ENCODE measurements around the gene PAXX.

The PAXX gene

DNA sequence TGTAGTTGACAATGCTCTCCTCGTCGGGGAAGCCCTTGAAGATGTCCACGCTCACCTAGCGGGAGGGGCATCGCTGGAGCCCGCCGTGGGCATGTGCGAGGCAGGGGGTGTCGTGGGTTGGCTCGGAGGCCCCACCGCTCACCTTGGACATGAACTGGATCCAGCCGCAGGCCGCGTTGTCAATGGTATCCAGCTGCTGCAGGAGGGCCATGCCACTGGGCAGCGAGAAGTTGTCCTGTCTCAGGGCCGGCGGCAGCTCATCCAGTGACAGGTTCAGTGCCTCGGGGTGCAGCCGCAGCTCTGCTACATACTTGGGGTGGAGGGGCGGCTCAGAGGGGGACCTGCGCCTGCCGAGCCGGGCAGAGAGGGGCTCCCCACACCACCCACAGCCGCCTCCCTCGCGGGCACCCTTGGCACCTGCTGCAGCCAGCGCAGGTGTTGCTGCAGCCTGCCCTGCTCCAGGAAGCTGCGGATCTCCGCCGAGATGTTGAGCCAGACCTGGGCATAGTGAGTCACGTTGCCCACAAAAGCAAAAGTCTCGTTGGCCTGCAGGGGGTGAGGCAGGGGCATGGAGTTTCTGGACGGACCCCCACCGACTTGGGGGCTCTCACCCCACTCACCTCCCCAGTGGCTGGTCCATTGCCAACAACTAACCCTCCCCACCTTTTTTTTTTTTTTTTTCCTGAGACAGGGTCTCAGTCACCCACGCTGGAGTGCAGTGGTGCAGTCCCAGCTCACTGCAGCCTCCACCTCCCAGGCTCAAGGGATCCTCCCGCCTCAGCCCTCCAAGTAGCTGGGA lies 26.7 kb downstream of the PAXX start:
- no peak for DNase-seq (ENCODE audit: low spot score)

DNA sequence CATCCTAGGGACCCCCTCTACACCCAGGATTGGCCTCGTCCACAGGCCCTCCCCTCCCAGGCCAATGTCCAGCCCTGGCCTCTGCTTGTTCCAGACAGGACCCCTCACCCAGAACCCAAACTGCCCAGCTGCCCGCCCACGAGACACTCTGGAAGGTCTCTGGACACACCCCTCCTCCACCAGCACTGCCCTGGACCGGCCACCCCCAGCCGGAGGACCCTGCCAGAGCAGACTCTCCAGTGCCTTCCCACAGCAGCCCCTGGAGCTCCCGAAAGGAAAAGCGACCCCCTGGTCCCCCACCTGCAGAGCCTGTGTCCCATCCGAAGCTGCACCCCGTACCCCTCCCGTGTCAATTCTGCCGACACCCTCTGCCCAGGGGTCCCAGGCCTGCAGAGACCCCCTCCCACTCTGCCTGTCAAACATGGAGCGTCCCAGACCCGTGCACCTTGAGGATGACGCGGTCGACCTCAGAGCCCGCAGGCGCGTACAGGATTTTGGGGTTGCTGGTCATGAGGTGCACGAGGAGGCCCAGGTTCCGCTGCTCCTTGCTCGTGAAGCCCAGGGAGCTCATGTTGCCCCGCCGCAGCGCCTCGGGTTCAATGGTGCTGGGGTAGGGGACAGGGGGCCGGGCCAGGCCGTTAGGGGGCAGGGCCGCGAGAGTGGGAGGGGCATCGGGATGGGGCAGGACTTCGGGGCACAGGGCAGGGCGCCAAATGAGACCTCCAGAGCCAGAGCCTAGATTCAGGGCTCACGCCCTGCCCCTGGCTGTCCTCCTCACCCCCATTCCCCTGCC lies 27.9 kb downstream of the PAXX start:
- no peak for DNase-seq (ENCODE audit: low spot score)

DNA sequence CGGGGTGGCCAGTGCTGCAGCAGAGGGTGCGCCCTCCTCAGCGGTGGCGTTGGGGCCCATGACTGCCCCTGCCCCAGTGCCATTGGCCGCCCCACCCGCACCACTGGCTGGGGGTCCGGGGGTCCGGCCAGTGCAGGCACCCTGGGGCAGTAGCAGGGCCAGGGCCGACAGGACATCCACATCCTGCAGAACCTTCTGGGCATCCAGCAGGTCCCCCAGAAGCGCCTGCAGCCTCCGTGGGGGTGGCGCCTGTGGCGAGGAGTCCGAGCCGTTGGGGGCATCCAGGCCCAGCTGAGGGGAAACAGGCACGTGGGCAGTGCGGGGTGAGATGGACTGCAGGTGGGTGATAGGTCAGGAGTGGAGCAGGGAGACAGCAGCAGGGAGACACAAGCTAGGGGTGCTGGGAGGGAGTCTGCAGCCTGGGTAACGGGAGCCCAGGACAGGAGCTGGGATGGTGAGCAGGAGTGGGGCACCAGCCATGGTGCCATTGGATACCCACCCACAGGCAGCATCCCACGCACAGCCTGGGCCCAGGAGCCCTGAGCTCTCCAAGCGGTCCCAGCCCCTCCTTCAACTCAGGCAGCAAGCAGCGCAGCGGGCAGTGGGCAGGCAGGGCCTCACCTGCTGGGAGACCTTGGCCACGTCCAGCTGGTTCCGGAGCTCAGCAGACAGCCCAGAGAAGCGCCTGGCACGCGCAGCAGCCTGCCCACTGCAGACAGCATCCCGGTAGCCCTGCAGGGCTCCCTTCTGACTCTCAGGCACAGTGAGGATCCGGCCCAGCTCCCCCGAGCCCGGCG lies 28.7 kb downstream of the PAXX start:
- no peak for DNase-seq (ENCODE audit: low spot score)

DNA sequence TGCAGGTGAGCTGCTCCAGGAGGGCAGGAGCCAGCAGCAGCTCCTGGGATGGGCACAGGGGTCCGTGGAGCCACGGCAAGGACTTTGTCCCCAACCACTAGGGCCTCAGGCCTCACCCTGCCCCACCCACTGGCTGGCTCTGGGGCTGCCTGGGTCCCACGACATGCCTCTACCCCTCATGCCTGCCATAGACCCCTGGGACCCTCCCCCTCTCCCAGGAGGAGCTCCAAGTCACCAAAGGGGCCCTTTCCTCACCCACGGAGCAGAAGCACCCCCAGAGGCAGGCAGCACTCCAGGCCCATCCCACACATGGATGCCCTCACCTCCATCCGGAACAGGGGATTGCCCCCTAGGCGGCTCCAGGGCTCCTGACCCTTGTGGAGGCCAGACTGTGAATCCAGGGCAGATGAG lies 29.4 kb downstream of the PAXX start:
- DNase-seq (ENCODE audit: low spot score) = no peak

DNA sequence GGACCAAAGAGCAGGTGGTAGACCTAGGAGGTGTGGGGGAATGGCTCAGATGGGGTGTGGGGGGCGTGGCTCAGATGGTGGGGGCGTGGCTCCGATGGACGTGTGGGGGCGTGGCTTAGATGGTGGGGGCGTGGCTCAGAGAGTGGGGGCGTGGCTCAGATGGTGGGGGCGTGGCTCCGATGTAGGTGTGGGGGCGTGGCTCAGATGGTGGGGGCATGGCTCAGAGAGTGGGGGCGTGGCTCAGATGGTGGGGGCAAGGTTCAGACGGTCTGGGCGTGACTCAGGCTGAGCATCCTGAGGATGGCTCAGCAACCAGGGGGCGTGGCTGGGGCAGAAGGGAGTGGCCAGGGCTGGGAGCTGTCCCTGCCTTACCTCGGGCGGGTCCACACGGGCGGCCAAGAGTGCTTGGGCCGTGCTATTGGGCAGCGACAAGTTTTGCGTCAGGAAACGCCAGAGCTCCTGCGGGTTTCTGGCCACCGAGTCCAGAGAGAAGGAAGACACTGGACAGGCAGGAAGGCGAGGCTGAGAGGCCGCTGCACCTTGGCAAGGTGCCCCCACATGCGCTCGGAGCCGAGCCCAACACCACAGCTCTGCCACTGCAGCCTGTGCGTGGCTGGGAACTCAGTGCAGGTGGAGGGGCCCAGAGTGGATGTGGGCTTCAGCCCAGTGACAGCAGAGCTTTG lies 29.9 kb downstream of the PAXX start:
- peak; percentile 73 for DNase-seq (ENCODE audit: low spot score)

DNA sequence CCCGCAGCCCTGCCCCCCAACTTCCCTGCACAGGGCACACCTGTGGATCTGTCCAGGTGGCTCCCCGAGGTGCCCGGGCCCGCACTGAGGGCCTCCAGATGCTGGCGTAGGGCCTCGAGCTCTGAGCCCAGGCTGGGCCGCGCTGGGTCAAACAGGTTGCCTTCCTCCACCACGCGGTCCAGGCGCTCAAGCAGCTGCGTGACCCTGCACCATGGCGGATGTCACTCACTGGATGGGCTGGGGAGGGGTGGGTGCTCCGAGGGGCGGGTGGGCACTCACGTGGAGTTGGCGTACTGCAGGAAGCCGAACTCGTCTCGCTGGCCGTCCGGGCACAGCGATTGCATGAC lies 30.4 kb downstream of the PAXX start:
- no peak for DNase-seq (ENCODE audit: low spot score)

DNA sequence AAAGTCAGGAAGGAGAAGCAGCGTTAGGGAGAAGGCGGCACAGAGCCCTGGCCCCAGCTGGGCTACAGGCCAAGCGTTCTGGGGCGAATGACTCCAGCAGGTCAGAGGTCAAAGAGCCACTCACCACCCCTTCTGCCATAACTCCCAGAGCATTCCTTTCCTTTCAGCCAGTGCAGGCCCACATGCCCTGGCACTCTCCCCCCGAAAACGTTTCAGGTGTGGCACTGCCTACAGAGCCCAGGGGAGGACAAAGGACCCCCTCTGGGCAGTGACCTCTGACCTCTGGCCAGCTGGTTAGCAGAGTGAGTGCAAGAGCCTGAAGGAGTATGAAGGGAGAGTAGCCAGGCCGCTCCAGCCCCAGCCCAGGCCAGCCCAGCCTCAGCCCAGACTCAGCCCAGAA lies 30.9 kb downstream of the PAXX start:
- DNase-seq (ENCODE audit: low spot score) = no peak

DNA sequence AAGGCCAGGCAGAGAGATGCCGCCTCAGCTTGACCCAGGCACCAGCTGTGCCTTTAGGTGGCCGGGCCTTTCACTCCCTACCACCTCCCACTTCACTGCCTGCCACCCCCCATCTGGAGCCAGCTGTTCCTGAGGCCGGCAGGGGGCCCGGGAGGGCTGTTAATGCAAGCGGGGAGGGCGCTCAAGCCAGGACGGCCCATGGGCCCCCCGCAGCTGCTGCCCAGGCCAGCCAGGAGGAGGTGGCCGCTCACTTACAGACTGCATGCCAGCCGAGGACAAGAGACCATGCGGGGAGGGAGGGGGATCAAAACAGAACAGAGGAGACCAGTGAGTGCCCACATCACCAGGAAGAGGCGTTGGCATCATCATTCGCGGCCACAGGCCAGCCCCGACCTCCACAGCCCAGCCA lies 31.4 kb downstream of the PAXX start:
- DNase-seq (ENCODE audit: low spot score) = no peak

DNA sequence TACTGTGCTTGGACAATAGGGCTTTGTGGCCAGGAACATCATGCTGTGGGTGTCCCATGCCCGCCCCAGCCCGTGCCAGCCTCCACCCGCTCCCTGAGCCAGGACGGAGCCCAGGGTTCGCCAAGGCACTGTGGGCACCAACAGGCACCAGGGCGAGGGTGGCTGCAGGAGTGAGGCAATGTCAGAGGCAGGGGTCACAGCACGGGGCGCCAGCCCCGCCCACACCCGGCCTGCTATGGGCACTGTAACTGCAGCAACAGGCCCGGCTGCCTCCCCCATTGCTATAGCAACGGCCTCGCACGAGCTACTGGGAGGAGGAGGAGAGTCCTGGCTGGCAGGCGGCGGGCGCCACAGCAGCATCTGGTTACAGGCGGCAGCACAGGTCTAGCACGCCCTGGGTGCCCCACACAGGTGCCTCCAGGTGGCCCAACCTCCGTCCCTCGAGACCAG lies 33.3 kb downstream of the PAXX start:
- DNase-seq (ENCODE audit: low spot score) = no peak

DNA sequence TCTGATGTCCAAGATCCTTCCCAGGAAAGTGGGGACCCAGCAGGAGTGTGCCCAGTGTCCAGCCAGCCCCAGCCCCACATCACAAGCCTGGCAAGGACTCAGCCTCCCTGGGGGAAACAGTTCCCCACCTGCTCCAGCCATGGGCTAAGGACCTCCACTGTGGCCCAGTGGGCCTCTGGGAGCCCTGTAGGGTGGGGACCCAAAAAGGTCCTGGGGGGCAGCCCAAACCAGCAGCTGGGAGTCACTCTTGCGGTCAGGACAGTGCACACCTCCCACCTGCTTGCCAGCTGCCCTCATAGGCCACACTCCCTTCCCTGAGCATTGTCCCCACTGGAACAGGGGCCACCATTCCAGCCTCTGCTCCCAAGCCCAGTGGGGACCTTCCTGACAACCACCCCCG lies 34.2 kb downstream of the PAXX start:
- no peak for DNase-seq (ENCODE audit: low spot score)

DNA sequence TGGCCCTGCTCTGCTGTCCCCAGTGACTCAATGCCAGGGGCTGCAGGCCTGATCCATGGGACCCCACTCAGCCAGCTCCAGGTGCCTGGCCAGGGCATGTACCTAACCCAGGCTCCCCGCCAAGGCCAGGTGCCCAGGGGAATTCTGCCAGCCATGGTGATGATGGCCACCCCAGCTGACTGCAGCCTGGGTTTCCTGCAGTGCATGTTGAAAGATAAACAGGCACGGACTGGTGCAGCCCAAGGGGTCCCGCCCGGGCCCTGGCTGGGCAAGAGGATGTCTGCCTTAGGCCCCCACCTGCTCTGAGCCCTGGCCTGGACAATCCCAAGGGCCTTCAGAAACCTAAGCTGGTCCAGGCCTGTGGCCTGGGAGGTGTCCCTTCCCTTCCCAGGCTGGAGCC lies 34.6 kb downstream of the PAXX start:
- no peak for DNase-seq (ENCODE audit: low spot score)

DNA sequence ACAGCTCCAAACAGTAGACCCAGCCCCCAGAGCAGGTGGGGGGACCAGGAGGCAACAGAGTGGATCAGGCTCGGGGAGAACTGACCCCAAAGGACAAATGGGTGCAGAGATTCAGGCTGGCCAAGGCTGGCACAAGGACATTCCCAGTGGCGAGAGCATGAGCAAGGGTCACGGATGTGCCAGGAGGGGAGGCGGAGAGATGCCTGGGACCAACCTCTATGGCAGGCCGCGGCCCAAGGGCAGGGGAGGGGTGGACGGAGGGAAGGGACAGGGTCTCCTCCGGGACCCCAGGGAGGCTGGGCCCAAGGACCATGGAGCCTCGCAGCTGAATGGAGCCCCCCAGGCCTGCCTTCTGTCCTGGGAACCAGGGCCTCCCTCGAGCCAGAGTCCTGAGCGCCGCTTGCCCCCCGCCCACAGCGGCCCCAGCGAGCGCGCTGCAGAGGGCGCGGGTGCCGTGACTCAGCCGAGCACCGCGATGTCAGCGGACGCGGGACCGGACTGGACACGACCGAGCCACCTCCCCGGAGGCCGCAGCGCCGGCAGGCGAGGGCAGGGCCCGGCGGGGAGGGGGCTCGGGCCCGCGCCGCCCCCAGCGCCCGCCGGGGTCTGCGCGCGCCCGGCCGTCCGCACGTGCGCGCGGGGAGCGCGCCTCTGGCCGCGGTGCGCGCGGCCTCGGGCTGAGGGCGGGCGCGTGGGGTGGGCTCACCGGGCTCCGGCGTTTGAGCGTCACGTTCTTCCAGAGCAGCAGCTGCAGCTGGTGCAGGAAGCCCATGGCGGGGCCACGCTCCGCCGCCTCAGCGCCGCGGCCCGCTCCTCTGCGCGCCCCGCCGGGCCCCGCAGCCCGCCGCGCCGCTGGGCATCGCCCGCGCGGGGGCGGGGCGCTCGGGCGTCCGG lies 35.4 kb downstream of the PAXX start, which contains the start of gene ABCA2:
Gene ABCA2 (minus strand): TSS at position 869 of the 894 bp plus-strand sequence. CDS start 97 bp downstream, at position 772.
- peak; percentile 50 for DNase-seq (ENCODE audit: low spot score)

DNA sequence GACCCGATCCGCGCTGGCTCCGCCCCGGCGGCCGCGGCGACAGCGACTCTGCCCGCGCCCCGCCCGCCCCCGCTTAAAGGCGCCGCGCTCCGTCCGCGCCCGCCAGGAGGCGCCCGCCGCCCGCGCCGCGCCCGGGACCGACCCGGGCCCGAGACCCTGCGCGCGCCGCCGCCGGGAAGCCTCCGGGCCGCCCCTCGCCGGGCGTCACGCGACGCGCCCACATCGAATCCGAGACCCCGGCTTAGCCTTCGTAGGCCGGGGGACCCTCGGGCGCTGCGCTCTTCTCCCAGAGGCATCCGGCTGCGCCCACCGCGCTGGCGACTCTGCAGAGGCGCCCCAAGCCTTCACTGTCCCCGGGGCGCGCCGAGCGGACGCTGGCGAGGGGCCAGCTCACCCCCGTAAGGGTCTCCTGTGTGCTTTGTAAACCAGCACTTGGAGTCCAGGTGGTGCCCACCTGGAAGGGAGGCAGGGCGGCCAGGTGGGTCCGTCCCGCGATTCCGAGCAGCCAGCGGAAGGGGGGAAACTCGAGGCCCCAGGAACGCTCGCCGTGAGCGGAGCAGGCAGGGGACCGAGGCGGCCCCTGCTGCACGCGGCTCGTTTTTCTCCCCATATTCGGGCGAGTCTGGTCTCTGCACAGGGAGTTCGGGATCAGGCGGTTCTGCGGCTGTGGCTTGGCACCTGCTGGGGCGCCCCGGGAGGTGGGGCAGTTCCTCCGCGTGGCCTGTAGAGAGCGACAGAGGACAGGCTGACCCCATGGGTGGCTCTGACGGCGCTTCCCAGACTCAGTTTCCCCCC lies 36.2 kb downstream of the PAXX start:
- DNase-seq (ENCODE audit: low spot score) = peak; percentile 91

DNA sequence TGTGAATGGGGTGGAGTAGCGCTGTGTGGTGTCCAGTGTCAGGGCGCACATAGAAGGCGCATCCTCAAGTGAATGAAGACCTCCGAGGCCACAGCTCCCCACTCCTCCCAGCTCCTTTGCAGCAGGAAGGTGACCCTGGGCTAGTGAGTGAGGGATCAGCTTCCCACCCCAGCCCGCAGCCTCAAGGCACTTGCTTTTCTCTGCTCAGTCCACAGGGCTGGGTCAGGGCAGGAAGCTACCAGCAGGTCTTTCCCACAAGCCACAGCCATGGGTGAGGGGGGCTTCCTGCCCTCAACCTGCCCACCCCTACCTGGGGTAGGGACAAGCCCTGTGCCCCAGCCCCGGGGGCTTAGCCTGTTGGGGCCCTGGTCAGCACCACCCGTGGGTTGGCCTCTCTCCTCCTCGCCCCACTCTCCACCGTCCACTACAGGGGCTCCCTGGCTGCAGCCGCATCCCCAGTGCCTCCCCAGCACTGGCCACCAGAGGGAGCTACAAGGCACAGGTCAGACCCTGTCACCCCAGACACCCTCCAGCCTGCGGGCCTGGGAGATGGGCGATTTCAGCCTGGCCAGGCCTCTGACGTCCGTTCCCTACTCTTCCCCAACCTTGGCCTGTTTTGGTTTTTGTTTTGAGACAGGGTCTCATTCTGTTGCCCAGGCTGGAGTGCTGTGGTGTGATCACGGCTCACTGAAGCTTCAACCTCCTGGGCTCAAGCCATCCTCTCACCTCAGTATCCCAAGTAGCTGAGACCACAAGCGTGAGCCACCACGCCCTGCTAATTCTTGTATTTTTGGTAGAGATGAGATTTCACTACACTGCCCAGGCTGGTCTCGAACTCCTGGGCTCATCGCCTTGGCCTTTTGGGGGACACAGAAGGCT lies 37.1 kb downstream of the PAXX start:
- DNase-seq (ENCODE audit: low spot score) = peak; percentile 84

DNA sequence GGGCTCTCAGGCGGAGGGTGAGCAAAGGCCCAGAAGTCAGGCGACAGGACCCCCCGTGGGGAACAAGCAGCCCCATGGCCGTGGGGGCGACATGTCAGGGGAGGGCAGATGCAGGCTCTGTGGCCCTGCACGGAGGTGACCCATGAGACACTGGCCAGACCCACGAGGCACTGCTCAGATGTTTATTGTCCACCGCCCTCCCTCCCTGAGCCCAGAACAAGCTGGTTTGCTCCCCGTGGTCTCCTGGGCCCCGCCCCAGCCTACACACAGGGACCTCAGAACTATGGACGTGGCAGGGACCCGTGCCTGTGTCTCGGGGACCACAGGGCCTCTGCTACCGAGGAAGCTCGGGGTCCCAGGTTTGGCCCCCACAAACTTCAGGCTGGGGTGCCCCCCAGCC lies 37.8 kb downstream of the PAXX start:
- no peak for DNase-seq (ENCODE audit: low spot score)

DNA sequence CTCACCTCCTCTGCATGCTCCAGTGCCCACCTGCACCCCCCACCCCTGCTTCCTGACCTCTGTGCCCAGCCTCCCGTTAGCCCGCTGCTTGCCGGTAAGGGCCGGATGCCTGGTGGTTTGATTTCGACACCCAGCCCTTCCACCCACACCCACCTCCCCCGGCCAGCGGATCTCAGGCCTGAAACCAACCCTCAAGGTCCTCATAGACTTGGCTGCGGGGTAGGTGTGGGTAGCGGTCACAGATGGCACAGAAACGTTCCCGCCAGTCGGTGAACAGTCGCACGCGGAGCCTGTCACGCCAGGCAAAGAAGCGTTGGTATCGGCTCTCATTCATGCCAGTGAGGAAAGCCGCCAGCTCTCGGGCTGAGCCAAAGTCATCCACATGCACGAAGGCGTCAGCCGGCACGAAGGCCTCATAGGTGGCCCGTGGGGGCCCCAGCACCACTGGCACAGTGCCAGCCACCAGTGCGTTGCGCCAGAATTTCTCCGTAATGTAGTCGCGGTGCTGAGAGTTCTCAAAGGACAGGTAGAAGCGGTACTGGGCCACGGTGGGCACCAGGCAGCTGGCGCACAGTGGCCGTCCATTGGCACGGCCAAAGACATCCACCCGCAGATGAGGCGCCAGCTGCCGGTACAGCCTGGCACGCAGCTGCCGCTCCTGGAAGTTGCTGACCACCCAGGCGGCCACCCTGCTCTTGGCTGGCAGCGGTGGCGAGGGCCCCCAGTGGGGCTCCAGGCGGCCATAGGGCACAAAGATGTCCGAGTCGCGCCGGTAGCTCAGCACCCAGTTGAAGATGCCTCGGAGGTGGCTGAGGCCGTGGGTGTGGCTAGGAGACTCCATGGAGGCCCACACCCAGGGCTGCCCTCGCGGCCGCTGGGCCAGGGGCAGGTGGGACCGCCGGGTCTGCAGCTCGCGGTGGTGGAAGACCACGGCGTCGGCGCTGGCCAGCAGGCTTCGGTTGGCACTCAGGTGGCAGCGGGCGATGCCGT lies 38.6 kb downstream of the PAXX start:
- no peak for DNase-seq (ENCODE audit: low spot score)

DNA sequence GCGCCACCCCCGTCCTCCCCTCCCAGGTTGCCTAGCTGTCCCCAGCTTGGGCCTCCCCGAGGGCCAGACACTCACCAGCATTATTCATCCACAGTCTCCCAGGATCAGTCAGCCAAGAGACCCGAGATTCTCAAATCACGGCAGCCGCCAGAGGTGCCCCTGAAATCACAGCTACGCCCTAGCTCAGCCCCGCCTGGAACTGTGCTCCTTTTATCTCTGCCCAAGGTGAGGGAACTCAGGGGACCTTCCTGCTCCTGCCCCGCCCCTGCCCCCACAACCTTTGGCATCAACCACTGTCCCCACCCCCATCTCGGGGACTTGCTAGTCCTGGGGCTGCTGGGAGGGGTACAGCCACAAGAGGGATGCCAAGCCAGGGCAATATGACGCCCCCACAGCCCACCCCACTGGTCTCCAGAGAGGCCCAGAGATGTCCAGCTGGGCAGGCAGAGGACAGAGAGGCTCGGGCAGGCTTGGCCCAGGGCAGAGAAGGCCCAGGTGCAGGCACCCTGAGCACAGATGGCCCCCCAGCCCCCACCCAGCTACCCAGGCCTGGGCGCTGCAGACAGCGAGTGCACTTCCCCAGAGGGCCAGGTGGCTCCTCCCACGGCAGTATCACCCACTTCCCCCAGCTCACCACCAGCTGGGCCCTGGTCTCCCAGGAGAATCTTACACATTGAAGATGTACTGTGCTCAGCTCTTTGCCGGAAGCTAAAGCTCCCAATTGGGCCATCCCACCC lies 39.9 kb downstream of the PAXX start, which contains the start of gene FUT7:
Gene FUT7 (minus strand): TSS at position 185 of the 737 bp plus-strand sequence. CDS start 97 bp downstream, at position 88.
- DNase-seq (ENCODE audit: low spot score) = no peak
